Nephron progenitor cell (in vitro differentiated cells): Measurements from ENCODE around the gene MED31.
A peak's percentile ranks its signal among the peaks of the same experiment; 100 is the strongest.
"Not testable (repeated sequence)": the region's sequence is repeated elsewhere in the genome, so short reads cannot be mapped to it uniquely, and the experiment has no call there.

Experiments used
- DNase-seq: peaks from one replicate; pipeline ENCODE4 v3.0.0; 2021
- H3K27ac Mint-ChIP-seq: 2 replicates; pipeline ENCODE4 v1.8.0; 2021; ENCODE audit warnings: mild to moderate bottlenecking, moderate library complexity, mixed read lengths
- H3K27me3 Mint-ChIP-seq: 2 replicates; pipeline ENCODE4 v1.8.0; 2021; ENCODE audit warnings: mild to moderate bottlenecking, low read depth, mixed read lengths; ENCODE audit not compliant: poor library complexity
- H3K36me3 Mint-ChIP-seq: 2 replicates; pipeline ENCODE4 v1.8.0; 2021; ENCODE audit warnings: low read depth, mixed read lengths
- H3K4me1 Mint-ChIP-seq: 2 replicates; pipeline ENCODE4 v1.8.0; 2021; ENCODE audit warnings: mixed read lengths
- H3K4me3 Mint-ChIP-seq: 2 replicates; pipeline ENCODE4 v1.8.0; 2021; ENCODE audit warnings: mild to moderate bottlenecking, moderate library complexity, mixed read lengths
- H3K9me3 Mint-ChIP-seq: 2 replicates; pipeline ENCODE4 v1.8.0; 2021; ENCODE audit warnings: mild to moderate bottlenecking, moderate library complexity, mixed read lengths
- CTCF ChIP-seq: fragments of 200-600 bp; sonication (generic); IDR thresholded peaks from 2 replicates; pipeline ENCODE4 v1.5.0; 2021; ENCODE audit warnings: antibody characterized with exemption

The MED31 gene

GRCh38 chr17:6695565-6695964, 44.2 kb upstream of the MED31 start:
- Mint-ChIP-seq H3K27ac (no peak overlapping the region), H3K27me3 (peaks cover 58% of the 10 kb centered on the region), H3K36me3 (no peaks in the 10 kb centered on the region), H3K9me3 (no peaks in the 10 kb centered on the region), H3K4me3 (no peak overlapping the region), H3K4me1 (peaks cover 3% of the 10 kb centered on the region)
- TF ChIP-seq CTCF, result no peak
- DNase-seq, result no peak

GRCh38 chr17:6695051-6695450, 43.6 kb upstream of the MED31 start:
- no peak overlapping the region for H3K27ac Mint-ChIP-seq
- no peaks in the 10 kb centered on the region for H3K9me3 Mint-ChIP-seq
- no peak overlapping the region for H3K4me3 Mint-ChIP-seq
- H3K36me3 Mint-ChIP-seq, result no peaks in the 10 kb centered on the region
- no peak for DNase-seq
- no peaks in the 10 kb centered on the region for H3K4me1 Mint-ChIP-seq
- no peak for TF ChIP-seq CTCF
- H3K27me3 Mint-ChIP-seq, result peaks cover 57% of the 10 kb centered on the region

GRCh38 chr17:6691958-6692357, 40.6 kb upstream of the MED31 start:
- not testable (repeated sequence) for H3K27ac Mint-ChIP-seq, DNase-seq, H3K9me3 Mint-ChIP-seq, H3K4me1 Mint-ChIP-seq, H3K36me3 Mint-ChIP-seq, H3K4me3 Mint-ChIP-seq
- H3K27me3 Mint-ChIP-seq, result peaks cover 59% of the 10 kb centered on the region

GRCh38 chr17:6691546-6691945, 40.1 kb upstream of the MED31 start:
- no peak for DNase-seq
- H3K4me3 Mint-ChIP-seq, result no peak overlapping the region
- TF ChIP-seq CTCF, result no peak
- no peaks in the 10 kb centered on the region for H3K36me3 Mint-ChIP-seq
- H3K27ac Mint-ChIP-seq, result no peak overlapping the region
- H3K4me1 Mint-ChIP-seq, result no peaks in the 10 kb centered on the region
- no peaks in the 10 kb centered on the region for H3K9me3 Mint-ChIP-seq
- peaks cover 58% of the 10 kb centered on the region for H3K27me3 Mint-ChIP-seq

- TF ChIP-seq CTCF, result no peak
- H3K9me3 Mint-ChIP-seq, result no peaks in the 10 kb centered on the region
- H3K4me3 Mint-ChIP-seq, result no peak overlapping the region
- no peaks in the 10 kb centered on the region for H3K4me1 Mint-ChIP-seq
- no peaks in the 10 kb centered on the region for H3K36me3 Mint-ChIP-seq
- peaks cover 54% of the 10 kb centered on the region for H3K27me3 Mint-ChIP-seq
- peak overlapping the region; percentile 83 for H3K27ac Mint-ChIP-seq
- no peak for DNase-seq
Measured at GRCh38 chr17:6690641-6691040, 39.2 kb upstream of the MED31 start.

- Mint-ChIP-seq H3K27ac (no peak overlapping the region), H3K4me3 (no peak overlapping the region), H3K4me1 (no peaks in the 10 kb centered on the region), H3K9me3 (no peaks in the 10 kb centered on the region), H3K36me3 (no peaks in the 10 kb centered on the region), H3K27me3 (peaks cover 43% of the 10 kb centered on the region)
- DNase-seq, result no peak
- no peak for TF ChIP-seq CTCF
Measured at GRCh38 chr17:6688944-6689343, 37.5 kb upstream of the MED31 start.
